Stomach (tissue), 9 donors: Measurements from ENCODE around the gene GHRHR. TPM values are rescaled to one million over a fixed set of nuclear protein-coding genes. Genes with fewer than 3 reads are reported as not detected.
A peak's percentile ranks its signal among the peaks of the same experiment; 100 is the strongest.

Experiments used
- DNase-seq, 2 donors: peaks; one replicate each; pipeline versions ENCODE4 v3.0.0 to v3.0.0-alpha.2; 2013 to 2019
- H3K27ac ChIP-seq, 5 donors: fragments of 200-600 bp in 4 of 5; sonication (generic) in 4 of 5; one replicate each; pipeline ENCODE4 v1.5.1; 2013 to 2019; ENCODE audit warnings: mild to moderate bottlenecking in 1 of 5, moderate library complexity in 1 of 5
- H3K27me3 ChIP-seq, 3 donors: fragments of 200-600 bp; sonication (generic); one replicate each; pipeline ENCODE4 v1.5.1; 2017 to 2019; ENCODE audit warnings: mixed run types in 1 of 3
- H3K36me3 ChIP-seq, 4 donors: fragments of 200-600 bp; sonication (generic); 1 replicate in 3 of 4; 2 replicates in 1 of 4; pipeline ENCODE4 v1.5.1; 2016 to 2019
- H3K4me1 ChIP-seq, 4 donors: fragments of 200-600 bp; sonication (generic); one replicate each; pipeline ENCODE4 v1.5.1; 2016 to 2019
- H3K4me3 ChIP-seq, 4 donors: fragments of 200-600 bp; sonication (generic) in 3 of 4; one replicate each; pipeline ENCODE4 v1.5.1; 2016 to 2019; ENCODE audit warnings: mild to moderate bottlenecking in 1 of 4
- H3K9me3 ChIP-seq, 4 donors: fragments of 200-600 bp; sonication (generic); one replicate each; pipeline ENCODE4 v1.5.1; 2016 to 2019
- EP300 ChIP-seq: sonication (generic); formaldehyde crosslinking; IDR thresholded peaks from one replicate; pipeline ENCODE4 v1.6.1; 2017; ENCODE audit warnings: antibody characterized with exemption
- POLR2A ChIP-seq, 4 donors: fragments of 450-650 bp; IDR thresholded peaks; one replicate each; pipeline ENCODE4 v1.6.1; 2016; ENCODE audit warnings: antibody characterized with exemption in 4 of 4, control low read depth in 2 of 4, mild to moderate bottlenecking in 1 of 4, moderate library complexity in 1 of 4
- POLR2AphosphoS5 ChIP-seq, 3 donors: sonication (generic); formaldehyde crosslinking; IDR thresholded peaks; one replicate each; pipeline ENCODE4 v1.6.1; 2016; ENCODE audit warnings: antibody characterized with exemption in 3 of 3
- WGBS, 5 donors: extraction: QIAGEN DNeasy Blood & Tissue Kit in 3 of 5; methylation state at CpG; one replicate each; pipeline versions ENCODE4 v1.1.5 to v1.1.7; 2013 to 2018; 5-methylcytosine and 5-hydroxymethylcytosine counted together
- intact Hi-C: fragments of 100-400 bp; cut with DNase I; formaldehyde crosslinking; loops from one replicate; pipeline ENCODE4 v1.15.1; 2023; ENCODE audit warnings: low total_unique reads
- polyA plus RNA-seq, 3 donors: library from polyadenylated mRNA; stranded (reverse); fragments of 200-250 nt; gene quantifications; one replicate each; pipeline ENCODE4 v1.2.3, GENCODE V29; 2013
- total RNA-seq, 5 donors: library from RNA; depleted of rRNA; stranded (reverse); fragments of >200 nt; gene quantifications; one replicate each; pipeline versions ENCODE4 v1.1.0 to v1.2.3, GENCODE V29; 2014 to 2016
- TF ChIP-seq, protein P1 (sequence below), 7 experiments: fragments of 450-650 bp in 4 of 7; fragments of 200-600 bp in 3 of 7; sonication (generic) in 3 of 7; IDR thresholded peaks; one replicate each; pipeline ENCODE4 v1.5.1; 2016 to 2019; ENCODE audit warnings: antibody characterized with exemption in 7 of 7, control low read depth in 2 of 7, mild to moderate bottlenecking in 1 of 7
- donor health status: healthy with polysubstance abuse.
- donor health status: Bipolar disorder and iron deficiency.
- donor health status: healthy.

GHRHR gene
- total and polyA plus RNA-seq, 8 donors: 0.33 TPM; not detected in 7

- 76 to 92% (median 84%) methylated on average over 5 of the region's 5 CpGs for WGBS, 5 donors
- Histone ChIP-seq H3K9me3 (peaks cover 0 to 9% (median 4%) of the 10 kb centered on the region in 4 donors), H3K4me1 (peaks cover 0 to 15% (median 4%) of the 10 kb centered on the region in 4 donors), H3K27me3 (no peaks in the 10 kb centered on the region), H3K36me3 (peaks cover 3 to 58% (median 19%) of the 10 kb centered on the region in 4 donors), H3K4me3 (no peak overlapping the region), H3K27ac (no peak overlapping the region)
- DNase-seq: peak; percentile 0 to 15
- TF ChIP-seq POLR2A (IDR thresholded peaks at IDR 0.05): no peak
- TF ChIP-seq POLR2AphosphoS5 (IDR thresholded peaks at IDR 0.05): no peak
- no peak for TF ChIP-seq EP300
- TF ChIP-seq, protein P1, sequence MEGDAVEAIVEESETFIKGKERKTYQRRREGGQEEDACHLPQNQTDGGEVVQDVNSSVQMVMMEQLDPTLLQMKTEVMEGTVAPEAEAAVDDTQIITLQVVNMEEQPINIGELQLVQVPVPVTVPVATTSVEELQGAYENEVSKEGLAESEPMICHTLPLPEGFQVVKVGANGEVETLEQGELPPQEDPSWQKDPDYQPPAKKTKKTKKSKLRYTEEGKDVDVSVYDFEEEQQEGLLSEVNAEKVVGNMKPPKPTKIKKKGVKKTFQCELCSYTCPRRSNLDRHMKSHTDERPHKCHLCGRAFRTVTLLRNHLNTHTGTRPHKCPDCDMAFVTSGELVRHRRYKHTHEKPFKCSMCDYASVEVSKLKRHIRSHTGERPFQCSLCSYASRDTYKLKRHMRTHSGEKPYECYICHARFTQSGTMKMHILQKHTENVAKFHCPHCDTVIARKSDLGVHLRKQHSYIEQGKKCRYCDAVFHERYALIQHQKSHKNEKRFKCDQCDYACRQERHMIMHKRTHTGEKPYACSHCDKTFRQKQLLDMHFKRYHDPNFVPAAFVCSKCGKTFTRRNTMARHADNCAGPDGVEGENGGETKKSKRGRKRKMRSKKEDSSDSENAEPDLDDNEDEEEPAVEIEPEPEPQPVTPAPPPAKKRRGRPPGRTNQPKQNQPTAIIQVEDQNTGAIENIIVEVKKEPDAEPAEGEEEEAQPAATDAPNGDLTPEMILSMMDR (IDR thresholded peaks at IDR 0.05): no peak
- intact Hi-C loops: no loop called here
Measured at GRCh38 chr7:30925913-30926312, 37.8 kb upstream of the GHRHR start.

DNA sequence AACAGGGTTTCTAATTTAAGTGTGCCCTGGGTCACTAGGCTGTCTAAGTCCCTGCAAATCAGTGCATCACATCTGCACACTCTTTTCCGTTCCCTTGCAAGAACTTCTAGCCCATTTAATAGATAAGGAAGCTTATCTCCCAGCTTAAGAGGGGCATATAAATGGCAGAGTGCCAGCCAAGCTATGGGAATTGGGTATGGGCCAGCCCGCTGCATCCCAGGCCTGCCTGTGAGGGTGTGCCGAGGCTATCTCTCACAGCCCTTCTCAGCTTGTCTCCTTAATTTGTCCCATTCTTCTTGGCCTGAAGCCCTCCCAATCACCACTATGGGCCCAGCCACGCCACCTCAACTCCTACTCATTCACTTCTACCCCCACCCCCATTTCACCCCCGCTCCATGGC lies 37.4 kb upstream of the GHRHR start:
- peak in 1 of 2 donors; percentile 18 for DNase-seq
- Histone ChIP-seq H3K27me3 (no peaks in the 10 kb centered on the region), H3K9me3 (peaks cover 0 to 9% (median 4%) of the 10 kb centered on the region in 4 donors), H3K36me3 (peaks cover 3 to 58% (median 19%) of the 10 kb centered on the region in 4 donors), H3K4me3 (no peak overlapping the region), H3K27ac (no peak overlapping the region), H3K4me1 (peaks cover 0 to 11% (median 2%) of the 10 kb centered on the region in 4 donors)
- intact Hi-C loops: no loop called here
- WGBS, 5 donors: 81 to 89% (median 85%) methylated on average over 5 of the region's 5 CpGs
- TF ChIP-seq, protein P1 (IDR thresholded peaks at IDR 0.05): no peak
- TF ChIP-seq POLR2AphosphoS5 (IDR thresholded peaks at IDR 0.05): no peak
- TF ChIP-seq EP300: no peak
- no peak for TF ChIP-seq POLR2A (IDR thresholded peaks at IDR 0.05)

DNA sequence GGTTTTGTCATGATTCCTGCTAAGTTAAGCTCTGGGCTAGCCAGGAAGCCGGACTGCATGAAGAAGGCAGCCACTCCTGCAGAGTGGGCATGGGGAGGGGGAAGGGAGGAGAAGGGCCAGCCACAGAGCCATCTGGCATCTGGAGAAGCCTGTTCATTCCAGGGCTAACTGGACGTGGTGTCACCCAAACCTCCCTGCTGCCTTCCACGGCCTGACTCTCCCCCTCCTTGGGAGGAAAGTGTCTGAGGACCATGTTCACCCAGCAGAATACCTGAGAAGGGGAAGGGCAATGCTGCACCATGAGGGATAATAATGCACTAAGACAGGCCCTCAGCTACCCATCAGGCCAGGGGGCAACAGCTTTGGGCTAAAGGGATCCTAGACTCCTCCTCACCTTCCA lies 36.7 kb upstream of the GHRHR start:
- no peaks in the 10 kb centered on the region for H3K27me3 ChIP-seq
- no peak overlapping the region for H3K27ac ChIP-seq
- no peak for DNase-seq
- peaks cover 3 to 56% (median 19%) of the 10 kb centered on the region in 4 donors for H3K36me3 ChIP-seq
- no peak overlapping the region for H3K4me3 ChIP-seq
- peaks cover 0 to 9% (median 4%) of the 10 kb centered on the region in 4 donors for H3K9me3 ChIP-seq
- intact Hi-C loops: no loop called here
- peaks cover 0 to 4% (median 2%) of the 10 kb centered on the region in 4 donors for H3K4me1 ChIP-seq
- 82 to 90% (median 86%) methylated on average over 3 of the region's 3 CpGs for WGBS, 5 donors
- TF ChIP-seq, protein P1 (IDR thresholded peaks at IDR 0.05): no peak
- TF ChIP-seq POLR2A (IDR thresholded peaks at IDR 0.05) (no peak), POLR2AphosphoS5 (IDR thresholded peaks at IDR 0.05) (no peak), EP300 (no peak)

DNA sequence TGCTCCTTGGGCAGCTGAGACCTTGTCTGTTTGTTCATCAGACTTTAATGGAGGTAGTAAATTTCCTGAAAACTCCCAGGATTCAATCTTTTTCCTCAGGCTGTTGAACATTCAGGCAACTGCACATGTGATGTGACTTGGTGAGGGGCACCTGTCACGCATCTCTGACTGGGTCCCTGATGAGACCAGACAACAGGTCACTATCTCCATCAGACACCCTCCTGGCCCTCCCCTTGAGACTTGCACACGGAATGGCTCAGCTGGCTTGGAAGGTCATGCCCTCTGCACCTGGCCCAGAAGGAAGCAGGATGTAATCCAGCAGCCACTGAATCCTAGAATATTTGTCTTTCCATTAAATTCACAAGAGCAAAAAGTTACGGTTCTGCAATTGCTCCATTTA lies 36.2 kb upstream of the GHRHR start:
- Histone ChIP-seq H3K27ac (no peak overlapping the region), H3K4me1 (peaks cover 0 to 6% (median 0%) of the 10 kb centered on the region in 4 donors), H3K4me3 (no peak overlapping the region), H3K9me3 (peaks cover 0 to 9% (median 4%) of the 10 kb centered on the region in 4 donors), H3K36me3 (peaks cover 3 to 51% (median 17%) of the 10 kb centered on the region in 4 donors), H3K27me3 (no peaks in the 10 kb centered on the region)
- 59 to 91% (median 77%) methylated on average over 2 to 3 of the region's 3 CpGs for WGBS, 5 donors
- intact Hi-C loops: no loop called here
- no peak for TF ChIP-seq POLR2AphosphoS5 (IDR thresholded peaks at IDR 0.05)
- no peak for DNase-seq

DNA sequence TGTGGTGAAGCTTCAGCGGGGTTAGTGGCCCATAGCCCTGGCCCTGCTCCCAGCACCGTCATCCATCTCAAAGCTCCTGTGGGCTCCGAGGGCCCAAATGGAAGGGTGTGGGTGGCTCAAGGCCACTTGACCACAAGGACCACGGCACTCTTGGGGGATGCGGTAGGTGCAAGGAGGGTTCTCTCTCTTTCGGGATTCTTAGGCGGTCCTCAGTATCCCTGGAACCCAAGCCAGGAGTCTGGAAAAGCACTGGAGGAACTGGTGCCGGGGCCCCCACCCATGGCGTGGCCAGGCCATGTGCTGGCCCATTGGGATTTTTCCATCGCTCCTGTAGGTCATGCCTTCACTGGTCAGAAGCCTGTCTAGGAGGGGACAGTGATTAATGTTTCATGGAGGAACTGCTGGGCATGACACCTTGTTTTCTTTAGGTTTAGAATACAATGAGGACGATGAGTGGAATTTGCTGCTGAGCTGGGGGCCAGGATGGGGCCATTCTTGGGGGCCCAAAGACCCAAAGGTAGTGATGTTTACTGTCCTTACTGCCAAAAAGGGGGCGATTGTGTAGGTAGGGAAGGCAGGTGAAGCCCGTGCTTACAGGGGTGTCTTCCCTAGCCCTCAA lies 35.4 kb upstream of the GHRHR start:
- no peak overlapping the region for H3K4me3 ChIP-seq
- 89 to 96% (median 94%) methylated on average over 8 to 13 of the region's 13 CpGs for WGBS, 5 donors
- no peaks in the 10 kb centered on the region for H3K27me3 ChIP-seq
- TF ChIP-seq EP300: no peak
- TF ChIP-seq, protein P1 (IDR thresholded peaks at IDR 0.05): no peak
- TF ChIP-seq POLR2A (IDR thresholded peaks at IDR 0.05): no peak
- TF ChIP-seq POLR2AphosphoS5 (IDR thresholded peaks at IDR 0.05): no peak
- peaks cover 3 to 43% (median 13%) of the 10 kb centered on the region in 4 donors for H3K36me3 ChIP-seq
- H3K27ac ChIP-seq: no peak overlapping the region
- peaks cover 0 to 9% (median 4%) of the 10 kb centered on the region in 4 donors for H3K9me3 ChIP-seq
- peaks cover 0 to 6% (median 0%) of the 10 kb centered on the region in 4 donors for H3K4me1 ChIP-seq
- intact Hi-C loops: no loop called here
- peak in 1 of 2 donors; percentile 20 for DNase-seq
